Caco-2 (cell line): Measurements from ENCODE around the gene RNU1-4. TPM values are rescaled to one million over a fixed set of nuclear protein-coding genes. Genes with fewer than 3 reads are reported as not detected.
"Not testable (repeated sequence)": the region's sequence is repeated elsewhere in the genome, so short reads cannot be mapped to it uniquely, and the experiment has no call there.

Experiments used
- BruUV-seq: library from RNA; stranded (reverse); fragments of 400-500 nt; replicated peaks from 2 replicates; lab custom pipeline; 2021; lab: Mats Ljungman, UMichigan
- CTCF ChIA-PET: fragments of 300-600 bp; sonication (Branson Sonifier 250); formaldehyde crosslinking; loops from one replicate; lab custom pipeline; 2022; ENCODE audit warnings: antibody characterized with exemption; lab: Charles Lee
- POLR2A ChIA-PET: fragments of 300-600 bp; sonication (Branson Sonifier 250); formaldehyde crosslinking; loops from one replicate; lab custom pipeline; 2022; ENCODE audit warnings: antibody characterized with exemption; lab: Charles Lee
- DNase-seq, 2 experiments: peaks; one replicate each; pipeline versions ENCODE4 v3.0.0 to v3.0.0-alpha.2; 2020 to 2022
- H3K27me3 ChIP-seq: replicated peaks from 2 replicates; pipeline ENCODE4 v1.6.0; 2011; ENCODE audit warnings: low read length; ENCODE audit not compliant: control insufficient read depth, insufficient read depth
- H3K36me3 ChIP-seq: 2 replicates; pipeline ENCODE4 v1.5.1; 2011; ENCODE audit warnings: low read length; ENCODE audit not compliant: control insufficient read depth, insufficient read depth
- H3K4me1 ChIP-seq: fragments of 250-450 bp; sonication (Bioruptor Pico); 2 replicates; pipeline ENCODE4 v1.5.1; 2020; ENCODE audit warnings: mild to moderate bottlenecking
- H3K4me3 ChIP-seq: 2 replicates; pipeline ENCODE4 v1.5.1; 2011; ENCODE audit warnings: low read depth, mild to moderate bottlenecking, control low read depth, low read length
- H3K9me3 ChIP-seq: fragments of 250-450 bp; sonication (Bioruptor Pico); 2 replicates; pipeline ENCODE4 v1.5.1; 2020; ENCODE audit warnings: mild to moderate bottlenecking, moderate library complexity
- H3K27ac Mint-ChIP-seq: one replicate; pipeline ENCODE4 v1.8.0; 2022; ENCODE audit warnings: mixed read lengths; ENCODE audit not compliant: unreplicated experiment
- H3K27me3 Mint-ChIP-seq: one replicate; pipeline ENCODE4 v1.8.0; 2022; ENCODE audit warnings: mixed read lengths; ENCODE audit not compliant: insufficient read depth, unreplicated experiment
- H3K36me3 Mint-ChIP-seq: one replicate; pipeline ENCODE4 v1.8.0; 2022; ENCODE audit warnings: mild to moderate bottlenecking, mixed read lengths; ENCODE audit not compliant: insufficient read depth, unreplicated experiment
- H3K4me1 Mint-ChIP-seq: one replicate; pipeline ENCODE4 v1.8.0; 2022; ENCODE audit warnings: low read depth, mixed read lengths; ENCODE audit not compliant: unreplicated experiment
- H3K4me3 Mint-ChIP-seq: one replicate; pipeline ENCODE4 v1.8.0; 2022; ENCODE audit warnings: mild to moderate bottlenecking, moderate library complexity, mixed read lengths; ENCODE audit not compliant: unreplicated experiment
- H3K9me3 Mint-ChIP-seq: one replicate; pipeline ENCODE4 v1.8.0; 2022; ENCODE audit warnings: mixed read lengths; ENCODE audit not compliant: unreplicated experiment
- intact Hi-C: fragments of 100-400 bp; cut with micrococcal nuclease; formaldehyde crosslinking; loops from one replicate; pipeline ENCODE4 v1.10.0; 2022; ENCODE audit not compliant: unreplicated experiment
- total RNA-seq: library from RNA; stranded (reverse); gene quantifications from 2 replicates; pipeline ENCODE4 v1.2.3, GENCODE V29; 2022

RNU1-4 gene
- total RNA-seq, 1 experiment from 2014 or later: 1,622 TPM

DNA sequence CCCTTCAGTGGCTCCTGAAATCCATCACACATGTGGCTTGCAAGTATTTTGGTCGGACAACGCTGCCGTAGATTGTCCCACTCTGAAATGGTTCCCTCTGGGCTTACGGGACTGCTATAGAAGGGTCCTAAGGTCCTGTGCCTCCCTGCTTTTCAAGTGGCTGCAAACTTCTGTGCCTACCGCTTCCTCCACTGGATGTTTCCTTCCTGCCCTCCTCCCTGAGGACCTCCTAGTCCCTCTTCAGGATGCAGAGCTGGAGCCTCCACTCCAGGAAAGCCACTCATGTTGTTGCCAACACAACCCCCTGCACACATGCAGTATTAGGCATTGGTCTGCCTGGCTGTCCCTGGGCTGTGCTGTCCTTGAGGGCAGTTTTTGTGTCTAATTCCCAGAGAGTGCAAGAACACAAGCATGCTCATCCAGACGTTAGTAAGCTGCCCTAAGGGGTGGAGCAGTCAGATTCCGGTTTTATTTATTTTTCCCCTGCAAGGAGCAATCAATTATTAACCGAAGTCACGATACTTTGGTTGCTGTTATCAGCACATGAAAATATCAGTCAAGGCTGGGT, 26.5 kb downstream of the RNU1-4 start:
- H3K4me3 ChIP-seq, intact Hi-C loops, H3K27me3 Mint-ChIP-seq, CTCF ChIA-PET, H3K9me3 Mint-ChIP-seq, H3K27me3 ChIP-seq, BruUV-seq, H3K9me3 ChIP-seq, H3K36me3 Mint-ChIP-seq, POLR2A ChIA-PET, H3K36me3 ChIP-seq: not testable (repeated sequence)
- H3K27ac Mint-ChIP-seq: peak overlapping the region; percentile 83
- H3K4me1 ChIP-seq: peaks cover 19% of the 10 kb centered on the region
- peaks cover 22% of the 10 kb centered on the region for H3K4me1 Mint-ChIP-seq
- peak; percentile 55 to 72 for DNase-seq
- H3K4me3 Mint-ChIP-seq: peak overlapping the region; percentile 58

DNA sequence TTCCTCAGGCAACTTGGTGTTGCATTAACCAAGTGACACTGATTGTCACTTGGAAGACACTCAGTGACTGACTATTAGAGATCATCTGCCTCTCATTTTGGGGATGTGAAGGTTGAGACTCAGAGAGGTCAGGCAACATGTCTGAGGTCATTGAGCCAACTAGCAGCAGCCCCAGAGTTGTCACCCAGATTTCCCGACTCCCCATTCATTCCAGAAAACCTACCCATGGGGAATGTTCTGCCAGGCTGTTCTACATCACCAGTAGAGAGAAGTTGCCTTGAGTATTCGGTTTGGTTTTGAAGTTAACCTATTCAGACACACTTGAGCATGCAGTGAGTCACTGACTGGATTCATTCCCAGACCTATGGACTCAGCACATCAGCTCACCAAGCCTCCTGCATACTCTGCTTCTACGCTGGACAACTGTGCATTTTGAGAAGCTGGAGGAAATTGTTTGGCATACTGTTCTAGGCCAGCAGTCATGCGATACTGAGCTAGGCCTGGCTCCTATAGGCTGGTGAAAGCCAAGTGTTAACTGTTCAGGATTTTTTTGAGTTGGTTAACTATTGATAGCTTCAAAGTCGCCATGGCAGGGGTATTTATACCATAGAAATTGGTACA, 29.9 kb downstream of the RNU1-4 start:
- CTCF ChIA-PET, H3K4me3 ChIP-seq, H3K36me3 Mint-ChIP-seq, H3K27ac Mint-ChIP-seq, H3K27me3 ChIP-seq, H3K9me3 Mint-ChIP-seq, BruUV-seq, POLR2A ChIA-PET, intact Hi-C loops, DNase-seq, H3K36me3 ChIP-seq, H3K9me3 ChIP-seq, H3K27me3 Mint-ChIP-seq, H3K4me3 Mint-ChIP-seq: not testable (repeated sequence)
- peaks cover 11% of the 10 kb centered on the region for H3K4me1 ChIP-seq
- peaks cover 10% of the 10 kb centered on the region for H3K4me1 Mint-ChIP-seq

DNA sequence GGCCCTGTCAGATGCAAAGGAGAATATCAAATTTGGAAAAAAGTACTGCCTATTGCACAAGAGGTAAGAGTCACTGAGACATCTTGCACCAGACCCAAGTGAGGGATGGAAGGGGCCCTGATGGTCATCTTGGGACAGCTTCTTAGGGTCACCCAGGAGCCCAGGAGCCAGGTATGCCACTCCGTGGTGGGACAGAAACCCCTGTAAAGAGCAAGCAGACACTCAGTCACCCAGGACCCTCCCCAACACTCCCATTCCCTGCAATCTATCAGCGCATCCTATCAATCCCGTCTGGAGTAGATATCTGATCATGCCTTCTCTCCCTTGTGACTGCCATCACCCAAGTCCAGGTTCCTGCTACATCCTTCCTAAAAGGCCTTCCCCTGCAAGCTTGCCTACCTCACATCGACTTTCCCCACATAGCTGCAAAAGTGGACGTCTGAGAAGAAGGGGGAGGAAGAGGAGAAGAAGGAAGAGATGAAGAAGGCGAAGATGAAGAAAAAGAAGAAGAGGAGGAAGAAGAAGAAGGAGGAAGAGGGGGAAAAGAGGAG, 30.7 kb downstream of the RNU1-4 start:
- BruUV-seq, H3K36me3 Mint-ChIP-seq, H3K27me3 ChIP-seq, H3K4me1 Mint-ChIP-seq, H3K36me3 ChIP-seq, H3K4me3 ChIP-seq, H3K27ac Mint-ChIP-seq, H3K4me3 Mint-ChIP-seq, H3K9me3 Mint-ChIP-seq, POLR2A ChIA-PET, H3K9me3 ChIP-seq, intact Hi-C loops, H3K27me3 Mint-ChIP-seq, H3K4me1 ChIP-seq, CTCF ChIA-PET, DNase-seq: not testable (repeated sequence)

DNA sequence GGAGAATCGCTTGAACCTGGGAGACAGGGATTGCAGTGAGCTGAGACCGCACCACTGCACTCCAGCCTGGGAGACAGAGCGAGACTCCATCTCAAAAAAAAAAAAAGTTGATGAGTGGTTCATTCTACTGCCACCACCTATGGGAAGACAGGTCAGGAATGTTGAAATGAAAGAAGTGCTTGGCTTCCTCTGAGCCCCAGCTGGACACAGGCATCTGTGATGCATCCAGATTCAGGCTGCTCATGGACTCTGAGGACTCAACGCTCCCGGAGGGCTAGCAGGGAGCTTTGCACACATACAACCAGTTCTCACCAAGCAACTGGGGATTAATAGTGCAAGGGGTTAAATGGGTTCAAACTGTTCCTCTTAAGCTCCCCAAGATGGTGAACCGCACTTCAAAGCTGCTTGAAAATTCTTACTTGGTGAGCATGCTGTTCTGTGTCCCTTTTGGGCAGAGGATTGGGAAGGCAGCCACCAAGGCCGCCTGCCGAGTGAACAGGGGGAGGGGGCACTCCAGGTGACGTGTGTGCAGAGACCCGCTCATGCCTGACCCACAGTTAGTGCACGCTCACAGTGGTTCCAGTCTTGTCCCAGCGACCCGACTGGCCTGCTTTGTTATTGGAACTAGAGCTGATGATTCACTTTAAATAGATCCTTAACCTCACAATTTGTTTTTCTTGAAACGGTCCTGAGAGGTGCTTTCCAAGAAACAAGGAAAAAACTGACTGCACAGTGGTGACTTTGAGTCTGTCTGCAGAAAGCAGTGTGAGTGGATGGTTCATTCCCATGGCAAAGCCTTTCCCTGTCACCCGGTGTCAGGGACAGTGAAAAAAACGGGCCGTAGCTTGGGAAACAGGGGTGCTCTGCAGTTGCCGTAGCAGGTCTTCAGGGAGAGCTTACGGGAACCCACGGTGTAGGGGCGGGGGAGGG, 32.2 kb downstream of the RNU1-4 start:
- H3K36me3 ChIP-seq, H3K4me3 Mint-ChIP-seq, H3K9me3 ChIP-seq, H3K4me3 ChIP-seq, H3K27ac Mint-ChIP-seq, BruUV-seq, H3K36me3 Mint-ChIP-seq, intact Hi-C loops, H3K4me1 Mint-ChIP-seq, H3K27me3 Mint-ChIP-seq, H3K27me3 ChIP-seq, POLR2A ChIA-PET, CTCF ChIA-PET, H3K9me3 Mint-ChIP-seq, DNase-seq, H3K4me1 ChIP-seq: not testable (repeated sequence)

DNA sequence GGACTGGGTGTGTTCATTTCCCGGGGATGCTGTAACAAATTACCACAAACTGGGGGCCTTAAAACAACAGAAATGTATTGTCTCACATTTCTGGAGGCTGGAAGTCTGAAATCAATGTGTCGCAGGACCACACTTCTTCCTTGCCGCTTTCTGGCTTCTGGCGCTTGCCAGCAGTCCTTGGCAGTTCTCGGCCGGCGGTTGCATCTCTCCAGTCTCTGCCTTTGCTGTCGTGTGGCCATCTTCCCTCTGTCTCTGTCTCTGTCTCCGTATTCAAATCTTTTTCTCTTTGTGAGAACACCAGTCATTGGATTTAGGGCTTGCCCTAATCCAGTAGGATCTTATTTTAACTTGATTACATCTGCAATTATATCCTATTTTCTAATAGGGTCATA, 32.9 kb downstream of the RNU1-4 start:
- DNase-seq, H3K27me3 Mint-ChIP-seq, H3K36me3 ChIP-seq, POLR2A ChIA-PET, H3K9me3 ChIP-seq, H3K27me3 ChIP-seq, H3K27ac Mint-ChIP-seq, H3K4me3 ChIP-seq, H3K4me1 Mint-ChIP-seq, intact Hi-C loops, H3K4me3 Mint-ChIP-seq, H3K36me3 Mint-ChIP-seq, H3K4me1 ChIP-seq, CTCF ChIA-PET, BruUV-seq: not testable (repeated sequence)
- H3K9me3 Mint-ChIP-seq: peaks cover 11% of the 10 kb centered on the region

DNA sequence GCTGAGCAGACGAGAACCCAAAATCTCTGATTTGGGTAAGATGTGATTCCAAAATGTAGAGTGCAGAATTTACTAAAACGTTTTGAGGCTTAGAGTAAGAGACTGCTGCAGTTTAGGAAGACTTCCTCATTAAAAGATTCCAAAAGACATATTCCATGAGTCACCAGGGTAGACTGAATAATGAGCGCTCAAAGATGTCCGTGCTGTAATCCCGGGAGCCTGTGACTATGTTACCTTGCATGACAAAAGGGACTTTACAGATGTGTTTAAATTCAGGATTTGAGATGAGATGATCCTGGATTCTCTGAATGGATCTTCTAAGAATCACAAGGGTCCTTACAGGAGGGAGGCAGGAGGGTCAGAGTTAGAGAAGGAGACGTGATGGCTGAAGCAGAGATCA, 33.4 kb downstream of the RNU1-4 start:
- H3K4me1 ChIP-seq, H3K36me3 Mint-ChIP-seq, H3K4me3 Mint-ChIP-seq, H3K27me3 ChIP-seq, H3K27me3 Mint-ChIP-seq, H3K27ac Mint-ChIP-seq, BruUV-seq, H3K36me3 ChIP-seq, CTCF ChIA-PET, DNase-seq, H3K9me3 ChIP-seq, POLR2A ChIA-PET, H3K4me1 Mint-ChIP-seq, intact Hi-C loops, H3K4me3 ChIP-seq: not testable (repeated sequence)
- H3K9me3 Mint-ChIP-seq: peaks cover 12% of the 10 kb centered on the region
